ENCODE results near the gene CFAP157.

GRCh38 chr9:127722055-127722745 lies 15.4 kb downstream of the CFAP157 start:
- TF ChIP-seq, protein P1, sequence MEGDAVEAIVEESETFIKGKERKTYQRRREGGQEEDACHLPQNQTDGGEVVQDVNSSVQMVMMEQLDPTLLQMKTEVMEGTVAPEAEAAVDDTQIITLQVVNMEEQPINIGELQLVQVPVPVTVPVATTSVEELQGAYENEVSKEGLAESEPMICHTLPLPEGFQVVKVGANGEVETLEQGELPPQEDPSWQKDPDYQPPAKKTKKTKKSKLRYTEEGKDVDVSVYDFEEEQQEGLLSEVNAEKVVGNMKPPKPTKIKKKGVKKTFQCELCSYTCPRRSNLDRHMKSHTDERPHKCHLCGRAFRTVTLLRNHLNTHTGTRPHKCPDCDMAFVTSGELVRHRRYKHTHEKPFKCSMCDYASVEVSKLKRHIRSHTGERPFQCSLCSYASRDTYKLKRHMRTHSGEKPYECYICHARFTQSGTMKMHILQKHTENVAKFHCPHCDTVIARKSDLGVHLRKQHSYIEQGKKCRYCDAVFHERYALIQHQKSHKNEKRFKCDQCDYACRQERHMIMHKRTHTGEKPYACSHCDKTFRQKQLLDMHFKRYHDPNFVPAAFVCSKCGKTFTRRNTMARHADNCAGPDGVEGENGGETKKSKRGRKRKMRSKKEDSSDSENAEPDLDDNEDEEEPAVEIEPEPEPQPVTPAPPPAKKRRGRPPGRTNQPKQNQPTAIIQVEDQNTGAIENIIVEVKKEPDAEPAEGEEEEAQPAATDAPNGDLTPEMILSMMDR (IDR thresholded peaks at IDR 0.05) = no peak
- TF ChIP-seq EP300 (IDR thresholded peaks at IDR 0.05) = no peak
